Esophagus muscularis mucosa (tissue), 4 donors: ENCODE measurements around the gene SERPINF2. TPM values are rescaled to one million over a fixed set of nuclear protein-coding genes. Genes with fewer than 3 reads are reported as not detected.

Experiments
- DNase-seq: peaks from one replicate; pipeline ENCODE4 v3.0.0-alpha.2; 2017; ENCODE audit errors: extremely low spot score
- H3K27ac ChIP-seq, 4 donors: fragments of 200-600 bp; sonication (generic); replicated peaks in 1 of 4; 1 replicate in 3 of 4; 2 replicates in 1 of 4; pipeline ENCODE4 v1.5.1; 2016 to 2019; ENCODE audit warnings: mild to moderate bottlenecking in 1 of 4
- H3K27me3 ChIP-seq, 4 donors: fragments of 200-600 bp; sonication (generic); one replicate each; pipeline versions ENCODE4 v1.5.1 to v1.6.0; 2016 to 2019
- H3K36me3 ChIP-seq, 4 donors: fragments of 200-600 bp; sonication (generic); one replicate each; pipeline ENCODE4 v1.5.1; 2016 to 2019
- H3K4me1 ChIP-seq, 4 donors: fragments of 200-600 bp; sonication (generic); one replicate each; pipeline ENCODE4 v1.5.1; 2016 to 2019
- H3K4me3 ChIP-seq, 4 donors: fragments of 200-600 bp; sonication (generic); 1 replicate in 2 of 4; 2 replicates in 2 of 4; pipeline ENCODE4 v1.5.1; 2016 to 2019; ENCODE audit warnings: mild to moderate bottlenecking in 4 of 4, moderate library complexity in 1 of 4
- H3K9me3 ChIP-seq, 4 donors: fragments of 200-600 bp; sonication (generic); 1 replicate in 3 of 4; 2 replicates in 1 of 4; pipeline ENCODE4 v1.5.1; 2016 to 2019
- EP300 ChIP-seq: sonication (generic); formaldehyde crosslinking; IDR thresholded peaks from one replicate; pipeline ENCODE4 v1.6.1; 2017; ENCODE audit warnings: antibody characterized with exemption
- POLR2A ChIP-seq: fragments of 450-650 bp; IDR thresholded peaks from one replicate; pipeline ENCODE4 v1.6.1; 2017; ENCODE audit warnings: antibody characterized with exemption, moderate library complexity, mild to moderate bottlenecking, low read depth
- POLR2AphosphoS5 ChIP-seq, 2 donors: sonication (generic); formaldehyde crosslinking; IDR thresholded peaks; one replicate each; pipeline ENCODE4 v1.6.1; 2017; ENCODE audit warnings: antibody characterized with exemption in 2 of 2
- WGBS: methylation state at CpG from one replicate; pipeline ENCODE4 v1.1.5; 2018; 5-methylcytosine and 5-hydroxymethylcytosine counted together
- intact Hi-C: fragments of 100-400 bp; cut with DNase I; formaldehyde crosslinking; loops from one replicate; pipeline ENCODE4 v1.15.1; 2023
- total RNA-seq, 4 donors: library from RNA; depleted of rRNA; stranded (reverse); fragments of >200 nt; gene quantifications; one replicate each; pipeline versions ENCODE4 v1.1.0 to v1.2.1, GENCODE V29; 2016
- TF ChIP-seq, protein P1 (sequence below), 3 experiments: fragments of 200-600 bp in 2 of 3; fragments of 450-650 bp in 1 of 3; sonication (generic) in 2 of 3; IDR thresholded peaks; one replicate each; pipeline ENCODE4 v1.5.1; 2017 to 2019; ENCODE audit warnings: antibody characterized with exemption in 3 of 3, mild to moderate bottlenecking in 2 of 3, moderate library complexity in 1 of 3

Gene SERPINF2
- total RNA-seq, 4 donors from 2014 or later = 2.4 to 7.5 (median 3.4) TPM

- intact Hi-C loops = no loop called here
- Histone ChIP-seq H3K27ac (peak overlapping the region; percentile 18 to 64 (median 44)), H3K36me3 (no peaks in the 10 kb centered on the region), H3K4me1 (peaks cover 0 to 9% (median 2%) of the 10 kb centered on the region in 4 donors), H3K4me3 (peak overlapping the region in 1 of 4 donors; percentile 36), H3K27me3 (peaks cover 0 to 11% (median 0%) of the 10 kb centered on the region in 4 donors), H3K9me3 (no peaks in the 10 kb centered on the region)
- TF ChIP-seq POLR2AphosphoS5 (IDR thresholded peaks at IDR 0.05) (peak; percentile 4 to 25), POLR2A (no peak)
- TF ChIP-seq, protein P1, sequence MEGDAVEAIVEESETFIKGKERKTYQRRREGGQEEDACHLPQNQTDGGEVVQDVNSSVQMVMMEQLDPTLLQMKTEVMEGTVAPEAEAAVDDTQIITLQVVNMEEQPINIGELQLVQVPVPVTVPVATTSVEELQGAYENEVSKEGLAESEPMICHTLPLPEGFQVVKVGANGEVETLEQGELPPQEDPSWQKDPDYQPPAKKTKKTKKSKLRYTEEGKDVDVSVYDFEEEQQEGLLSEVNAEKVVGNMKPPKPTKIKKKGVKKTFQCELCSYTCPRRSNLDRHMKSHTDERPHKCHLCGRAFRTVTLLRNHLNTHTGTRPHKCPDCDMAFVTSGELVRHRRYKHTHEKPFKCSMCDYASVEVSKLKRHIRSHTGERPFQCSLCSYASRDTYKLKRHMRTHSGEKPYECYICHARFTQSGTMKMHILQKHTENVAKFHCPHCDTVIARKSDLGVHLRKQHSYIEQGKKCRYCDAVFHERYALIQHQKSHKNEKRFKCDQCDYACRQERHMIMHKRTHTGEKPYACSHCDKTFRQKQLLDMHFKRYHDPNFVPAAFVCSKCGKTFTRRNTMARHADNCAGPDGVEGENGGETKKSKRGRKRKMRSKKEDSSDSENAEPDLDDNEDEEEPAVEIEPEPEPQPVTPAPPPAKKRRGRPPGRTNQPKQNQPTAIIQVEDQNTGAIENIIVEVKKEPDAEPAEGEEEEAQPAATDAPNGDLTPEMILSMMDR (IDR thresholded peaks at IDR 0.05) = no peak
- 66% methylated on average over 12 of the region's 18 CpGs for WGBS
- no peak for DNase-seq
These were observed 10.0 kb downstream of the SERPINF2 start for GRCh38 chr17:1752425-1753262.

- Histone ChIP-seq H3K27ac (no peak overlapping the region), H3K4me1 (peaks cover 0 to 6% (median 2%) of the 10 kb centered on the region in 4 donors)
- 78% methylated on average over 21 of the region's 23 CpGs for WGBS
These were observed 11.2 kb downstream of the SERPINF2 start for GRCh38 chr17:1753767-1754429.

GRCh38 chr17:1754430-1755112 is 11.9 kb downstream of the SERPINF2 start:
- intact Hi-C loops = no loop called here
- Histone ChIP-seq H3K36me3 (no peaks in the 10 kb centered on the region), H3K27me3 (peaks cover 0 to 11% (median 0%) of the 10 kb centered on the region in 4 donors), H3K27ac (no peak overlapping the region), H3K9me3 (no peaks in the 10 kb centered on the region), H3K4me3 (no peak overlapping the region), H3K4me1 (peaks cover 0 to 6% (median 2%) of the 10 kb centered on the region in 4 donors)
- TF ChIP-seq POLR2A (no peak), EP300 (no peak), POLR2AphosphoS5 (IDR thresholded peaks at IDR 0.05) (no peak)
- TF ChIP-seq, protein P1 (IDR thresholded peaks at IDR 0.05) = no peak
- DNase-seq = no peak
- WGBS = 79% methylated on average over 16 of the region's 25 CpGs

More at GRCh38 chr17:1753767-1754429, 11.2 kb downstream of the SERPINF2 start:
- Histone ChIP-seq H3K27me3 (peaks cover 0 to 11% (median 0%) of the 10 kb centered on the region in 4 donors), H3K9me3 (no peaks in the 10 kb centered on the region), H3K4me3 (no peak overlapping the region), H3K36me3 (no peaks in the 10 kb centered on the region)
- TF ChIP-seq POLR2A = no peak
- TF ChIP-seq, protein P1 (IDR thresholded peaks at IDR 0.05) = no peak
- TF ChIP-seq EP300 = no peak
- no peak for TF ChIP-seq POLR2AphosphoS5 (IDR thresholded peaks at IDR 0.05)
- no peak for DNase-seq
- intact Hi-C loops = no loop called here

DNA sequence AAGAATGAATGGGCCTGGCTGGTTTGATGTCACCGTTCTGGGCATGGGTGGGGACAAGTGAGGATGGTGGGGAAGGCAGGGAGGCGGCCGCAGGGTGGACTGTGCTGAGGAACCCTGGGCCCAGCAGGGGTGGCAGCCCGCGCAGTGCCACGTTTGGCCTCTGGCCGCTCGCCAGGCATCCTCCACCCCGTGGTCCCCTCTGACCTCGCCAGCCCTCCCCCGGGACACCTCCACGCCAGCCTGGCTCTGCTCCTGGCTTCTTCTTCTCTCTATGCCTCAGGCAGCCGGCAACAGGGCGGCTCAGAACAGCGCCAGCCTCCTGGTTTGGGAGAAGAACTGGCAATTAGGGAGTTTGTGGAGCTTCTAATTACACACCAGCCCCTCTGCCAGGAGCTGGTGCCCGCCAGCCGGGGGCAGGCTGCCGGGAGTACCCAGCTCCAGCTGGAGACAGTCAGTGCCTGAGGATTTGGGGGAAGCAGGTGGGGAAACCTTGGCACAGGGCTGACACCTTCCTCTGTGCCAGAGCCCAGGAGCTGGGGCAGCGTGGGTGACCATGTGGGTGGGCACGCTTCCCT is 12.7 kb downstream of the SERPINF2 start:
- H3K9me3 ChIP-seq = no peaks in the 10 kb centered on the region
- no peaks in the 10 kb centered on the region for H3K36me3 ChIP-seq
- H3K27me3 ChIP-seq = peaks cover 0 to 11% (median 0%) of the 10 kb centered on the region in 4 donors
- H3K27ac ChIP-seq = no peak overlapping the region
- no peak overlapping the region for H3K4me3 ChIP-seq
- WGBS = 82% methylated on average over 16 of the region's 20 CpGs
- no peak for DNase-seq
- peaks cover 0 to 6% (median 2%) of the 10 kb centered on the region in 4 donors for H3K4me1 ChIP-seq
- intact Hi-C loops = no loop called here
- TF ChIP-seq, protein P1 (IDR thresholded peaks at IDR 0.05) = no peak
- TF ChIP-seq POLR2AphosphoS5 (IDR thresholded peaks at IDR 0.05) (no peak), EP300 (no peak), POLR2A (no peak)
